ENCODE data around the gene PTPN13.

The PTPN13 gene

DNA sequence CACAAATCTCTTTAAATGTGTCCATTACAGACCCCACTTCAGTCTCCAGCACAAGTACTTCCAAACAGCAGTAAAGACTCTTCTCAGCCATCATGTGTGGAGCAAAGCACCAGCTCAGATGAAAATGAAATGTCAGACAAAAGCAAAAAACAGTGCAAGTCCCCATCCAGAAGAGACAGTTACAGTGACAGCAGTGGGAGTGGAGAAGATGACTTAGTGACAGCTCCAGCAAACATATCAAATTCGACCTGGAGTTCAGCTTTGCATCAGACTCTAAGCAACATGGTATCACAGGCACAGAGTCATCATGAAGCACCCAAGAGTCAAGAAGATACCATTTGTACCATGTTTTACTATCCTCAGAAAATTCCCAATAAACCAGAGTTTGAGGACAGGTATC is 177.0 kb downstream of the PTPN13 start:
- TF ChIP-seq, protein P1, sequence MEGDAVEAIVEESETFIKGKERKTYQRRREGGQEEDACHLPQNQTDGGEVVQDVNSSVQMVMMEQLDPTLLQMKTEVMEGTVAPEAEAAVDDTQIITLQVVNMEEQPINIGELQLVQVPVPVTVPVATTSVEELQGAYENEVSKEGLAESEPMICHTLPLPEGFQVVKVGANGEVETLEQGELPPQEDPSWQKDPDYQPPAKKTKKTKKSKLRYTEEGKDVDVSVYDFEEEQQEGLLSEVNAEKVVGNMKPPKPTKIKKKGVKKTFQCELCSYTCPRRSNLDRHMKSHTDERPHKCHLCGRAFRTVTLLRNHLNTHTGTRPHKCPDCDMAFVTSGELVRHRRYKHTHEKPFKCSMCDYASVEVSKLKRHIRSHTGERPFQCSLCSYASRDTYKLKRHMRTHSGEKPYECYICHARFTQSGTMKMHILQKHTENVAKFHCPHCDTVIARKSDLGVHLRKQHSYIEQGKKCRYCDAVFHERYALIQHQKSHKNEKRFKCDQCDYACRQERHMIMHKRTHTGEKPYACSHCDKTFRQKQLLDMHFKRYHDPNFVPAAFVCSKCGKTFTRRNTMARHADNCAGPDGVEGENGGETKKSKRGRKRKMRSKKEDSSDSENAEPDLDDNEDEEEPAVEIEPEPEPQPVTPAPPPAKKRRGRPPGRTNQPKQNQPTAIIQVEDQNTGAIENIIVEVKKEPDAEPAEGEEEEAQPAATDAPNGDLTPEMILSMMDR (IDR thresholded peaks at IDR 0.05; ENCODE audit: insufficient read depth, low read depth, low read length, missing control alignments): no peak
- H3K4me3 ChIP-seq (ENCODE audit: low read length): no peak overlapping the region
- no peak for DNase-seq (ENCODE audit: low read depth)

DNA sequence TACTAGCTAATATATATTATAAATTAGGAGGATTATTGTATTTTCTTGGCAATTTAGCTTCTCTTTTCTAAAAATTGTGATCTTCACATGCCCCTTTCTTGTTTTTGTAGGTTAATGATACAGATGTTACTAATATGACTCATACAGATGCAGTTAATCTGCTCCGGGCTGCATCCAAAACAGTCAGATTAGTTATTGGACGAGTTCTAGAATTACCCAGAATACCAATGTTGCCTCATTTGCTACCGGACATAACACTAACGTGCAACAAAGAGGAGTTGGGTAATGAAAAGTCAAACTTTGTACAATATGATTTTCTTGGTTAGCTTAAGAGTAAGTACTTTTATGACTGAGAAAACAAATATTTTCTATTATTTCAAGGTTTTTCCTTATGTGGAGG is 180.9 kb downstream of the PTPN13 start:
- DNase-seq (ENCODE audit: low read depth): no peak
- no peak overlapping the region for H3K4me3 ChIP-seq (ENCODE audit: low read length)
- TF ChIP-seq, protein P1 (IDR thresholded peaks at IDR 0.05; ENCODE audit: insufficient read depth, low read depth, low read length, missing control alignments): no peak

DNA sequence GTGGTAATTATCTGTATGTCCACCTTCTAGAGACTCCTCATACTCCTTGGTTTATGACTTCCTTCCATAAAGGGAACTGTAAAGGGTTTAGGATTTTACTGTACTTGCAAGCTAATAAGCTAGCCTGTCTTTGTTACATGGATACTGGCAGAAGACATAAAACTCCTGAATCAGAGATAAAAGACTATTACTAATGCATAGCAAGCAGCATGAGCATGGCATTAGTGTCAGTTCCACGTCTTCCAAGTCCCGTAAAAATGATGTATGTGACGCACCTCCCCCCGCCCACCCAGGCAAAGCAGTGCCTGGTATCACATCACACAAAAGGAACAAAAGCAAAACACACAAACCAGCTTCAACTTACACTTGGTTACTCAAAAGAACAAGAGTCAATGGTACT is 184.1 kb downstream of the PTPN13 start:
- TF ChIP-seq, protein P1 (IDR thresholded peaks at IDR 0.05; ENCODE audit: insufficient read depth, low read depth, low read length, missing control alignments): no peak
- no peak overlapping the region for H3K4me3 ChIP-seq (ENCODE audit: low read length)
- no peak for DNase-seq (ENCODE audit: low read depth)

DNA sequence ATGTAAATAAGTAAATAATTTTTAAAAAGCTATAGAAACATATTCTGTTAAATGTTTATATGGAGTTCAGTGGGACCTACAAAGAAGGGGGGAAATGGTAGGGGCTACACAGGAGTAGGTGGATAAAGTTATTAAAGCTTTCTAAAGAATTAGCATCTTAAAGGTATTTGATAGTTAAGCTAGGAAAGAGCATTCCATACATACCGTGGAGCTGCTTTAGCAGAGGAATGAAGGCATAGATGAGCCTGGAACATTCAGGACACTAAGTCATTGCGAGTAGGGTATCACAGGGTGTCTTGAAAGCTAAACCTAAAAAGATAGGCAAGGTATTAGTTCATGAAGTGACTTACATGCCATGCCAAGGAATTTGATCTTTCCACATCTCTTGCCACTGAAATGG is 194.7 kb downstream of the PTPN13 start:
- TF ChIP-seq, protein P1 (IDR thresholded peaks at IDR 0.05; ENCODE audit: insufficient read depth, low read depth, low read length, missing control alignments): no peak
- DNase-seq (ENCODE audit: low read depth): no peak
- H3K4me3 ChIP-seq (ENCODE audit: low read length): no peak overlapping the region

DNA sequence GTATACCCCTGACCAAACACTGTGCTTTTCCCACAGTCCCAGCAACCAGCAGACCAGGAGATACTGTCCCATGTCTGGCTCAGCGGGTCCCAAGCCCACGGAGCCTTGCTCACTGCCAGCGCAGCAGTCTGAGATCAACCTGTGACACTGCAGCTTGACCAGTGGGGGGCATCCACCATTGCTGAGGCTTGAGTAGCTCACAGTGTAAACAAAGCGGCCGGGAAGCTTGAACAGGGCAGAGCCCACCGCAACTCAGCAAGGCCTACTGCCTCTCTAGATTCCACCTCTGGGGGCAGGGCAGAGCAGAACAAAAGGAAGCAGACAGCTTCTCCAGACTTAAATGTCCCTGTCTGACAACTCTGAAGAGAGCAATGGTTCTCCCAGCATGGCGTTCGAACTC is 197.0 kb downstream of the PTPN13 start:
- TF ChIP-seq, protein P1 (IDR thresholded peaks at IDR 0.05; ENCODE audit: insufficient read depth, low read depth, low read length, missing control alignments): no peak
- H3K4me3 ChIP-seq (ENCODE audit: low read length): no peak overlapping the region
- DNase-seq (ENCODE audit: low read depth): no peak

DNA sequence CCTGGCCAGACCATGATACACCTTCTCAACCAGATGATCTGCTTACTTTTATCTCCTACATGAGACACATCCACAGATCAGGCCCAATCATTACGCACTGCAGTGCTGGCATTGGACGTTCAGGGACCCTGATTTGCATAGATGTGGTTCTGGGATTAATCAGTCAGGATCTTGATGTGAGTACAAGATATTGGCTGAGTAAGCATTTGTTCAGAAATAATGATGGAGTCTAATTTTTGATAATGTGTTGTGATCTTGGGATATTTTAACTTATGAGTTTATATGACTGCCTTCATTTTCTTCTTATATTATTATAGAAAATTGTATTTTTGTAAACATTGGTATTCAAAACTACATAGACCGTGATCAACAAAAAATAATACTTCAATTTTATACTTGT is 215.7 kb downstream of the PTPN13 start:
- H3K4me3 ChIP-seq (ENCODE audit: low read length): no peak overlapping the region
- DNase-seq (ENCODE audit: low read depth): no peak
- TF ChIP-seq, protein P1 (IDR thresholded peaks at IDR 0.05; ENCODE audit: insufficient read depth, low read depth, low read length, missing control alignments): no peak

DNA sequence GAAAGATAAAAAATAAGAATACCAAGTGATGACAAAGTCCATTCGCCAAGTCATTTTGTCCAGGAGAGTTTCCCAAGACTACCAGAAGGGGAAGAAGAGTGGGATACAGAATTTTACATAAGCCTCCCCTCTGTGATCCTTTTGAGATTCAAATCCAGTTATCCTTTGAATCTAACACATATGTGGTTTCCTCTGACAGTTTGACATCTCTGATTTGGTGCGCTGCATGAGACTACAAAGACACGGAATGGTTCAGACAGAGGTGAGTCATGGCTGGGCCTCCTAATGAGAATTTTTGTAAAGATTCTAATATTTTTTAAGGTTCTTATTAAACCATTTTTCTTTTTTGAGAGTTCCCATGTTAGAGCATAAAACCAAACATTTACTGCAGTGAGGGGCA is 216.7 kb downstream of the PTPN13 start:
- H3K4me3 ChIP-seq (ENCODE audit: low read length): no peak overlapping the region
- no peak for DNase-seq (ENCODE audit: low read depth)
- TF ChIP-seq, protein P1 (IDR thresholded peaks at IDR 0.05; ENCODE audit: insufficient read depth, low read depth, low read length, missing control alignments): no peak
